ENCODE measurements around the gene SHD.
"Not testable (repeated sequence)": the region's sequence is repeated elsewhere in the genome, so short reads cannot be mapped to it uniquely, and the experiment has no call there.

The SHD gene

DNA sequence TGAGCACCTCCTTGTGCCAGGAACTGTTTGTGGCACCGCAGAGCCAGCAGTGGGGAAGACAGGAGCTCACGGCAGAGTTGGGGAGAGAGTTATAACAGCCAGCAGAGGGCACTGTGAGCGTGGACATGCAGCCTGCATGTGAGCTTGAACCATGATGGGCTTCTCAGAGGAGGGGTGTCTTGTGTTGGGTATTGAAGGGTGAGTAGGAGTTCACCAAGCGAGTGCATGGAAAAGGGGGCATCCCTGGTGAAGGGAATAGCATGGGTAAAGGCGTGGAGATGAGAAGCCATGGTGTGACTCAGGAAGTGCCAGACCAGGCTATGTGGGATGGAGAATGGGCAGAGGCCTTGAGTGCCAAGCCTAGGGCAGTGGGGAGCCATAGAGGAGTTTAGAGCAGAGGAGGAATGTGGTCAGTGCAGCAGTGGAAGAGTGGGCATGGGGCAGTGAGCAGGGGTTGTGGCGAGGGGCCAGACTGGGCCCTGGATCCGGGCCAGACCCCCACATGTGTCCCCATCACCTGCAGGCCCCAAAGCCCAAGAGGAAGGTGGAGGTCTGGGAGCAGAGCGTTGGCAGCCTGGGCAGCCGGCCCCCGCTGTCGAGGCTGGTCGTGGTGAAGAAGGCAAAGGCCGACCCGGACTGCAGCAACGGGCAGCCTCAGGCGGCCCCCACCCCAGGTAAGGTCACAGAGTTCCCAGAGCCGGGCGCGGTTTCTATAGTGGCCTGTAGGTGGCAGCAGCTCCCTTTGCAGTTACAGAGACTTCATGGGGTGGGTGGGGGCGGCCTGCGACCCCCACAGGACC lies 11.8 kb upstream of the SHD start:
- no peak for DNase-seq

GRCh38 chr19:4267901-4268815 lies 10.9 kb upstream of the SHD start:
- DNase-seq: no peak

- no peak for DNase-seq
Observed at GRCh38 chr19:4268816-4269430, 10.1 kb upstream of the SHD start.

- DNase-seq: no peak
Observed at GRCh38 chr19:4272894-4273293, 6.2 kb upstream of the SHD start.

GRCh38 chr19:4274321-4274686 lies 4.8 kb upstream of the SHD start:
- DNase-seq: not testable (repeated sequence)

- no peak for DNase-seq
Observed at GRCh38 chr19:4277191-4277696, 1.8 kb upstream of the SHD start.

GRCh38 chr19:4278010-4278409 lies 1.1 kb upstream of the SHD start:
- peak; percentile 25 for DNase-seq

DNA sequence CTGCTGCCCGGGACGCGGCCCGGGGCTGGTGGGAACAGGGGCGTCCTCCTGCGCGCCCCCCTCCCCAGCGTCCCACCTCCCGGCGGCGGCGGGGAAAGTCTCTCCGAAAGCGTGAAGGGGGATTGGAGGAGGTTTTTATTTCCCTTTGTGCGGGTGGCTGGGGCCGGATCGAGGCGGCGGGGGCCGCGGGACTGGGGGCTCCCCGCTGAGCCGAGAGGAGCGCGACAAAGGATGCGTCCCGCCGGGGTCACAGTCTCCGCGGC lies 132 bp downstream of the SHD start:
- DNase-seq: no peak

GRCh38 chr19:4279530-4280422 lies 710 bp downstream of the SHD start:
- DNase-seq: peak; percentile 60

GRCh38 chr19:4284176-4284958 lies 5.3 kb downstream of the SHD start:
- no peak for DNase-seq

DNA sequence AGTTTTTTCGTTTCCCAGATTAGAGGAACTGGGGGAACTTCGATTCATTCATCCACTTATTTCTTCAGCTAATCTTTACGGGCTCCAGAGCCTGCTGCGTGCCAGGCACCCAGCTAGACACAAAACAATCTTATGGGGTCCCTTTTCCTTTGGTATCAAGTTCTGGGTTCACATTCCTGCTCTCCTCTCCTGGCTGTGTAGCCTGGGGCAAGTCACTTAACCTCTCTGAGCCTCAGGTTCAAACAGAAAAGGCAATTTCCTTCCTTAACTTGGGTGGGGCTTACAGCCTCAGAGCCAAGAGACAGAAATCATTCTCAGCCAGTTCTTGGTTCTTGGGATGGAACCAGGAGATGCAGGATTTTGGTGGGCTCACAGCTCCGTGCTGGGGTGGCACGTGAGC lies 5.9 kb downstream of the SHD start:
- DNase-seq: no peak

- DNase-seq: not testable (repeated sequence)
Observed at GRCh38 chr19:4286141-4286540, 7.1 kb downstream of the SHD start.

DNA sequence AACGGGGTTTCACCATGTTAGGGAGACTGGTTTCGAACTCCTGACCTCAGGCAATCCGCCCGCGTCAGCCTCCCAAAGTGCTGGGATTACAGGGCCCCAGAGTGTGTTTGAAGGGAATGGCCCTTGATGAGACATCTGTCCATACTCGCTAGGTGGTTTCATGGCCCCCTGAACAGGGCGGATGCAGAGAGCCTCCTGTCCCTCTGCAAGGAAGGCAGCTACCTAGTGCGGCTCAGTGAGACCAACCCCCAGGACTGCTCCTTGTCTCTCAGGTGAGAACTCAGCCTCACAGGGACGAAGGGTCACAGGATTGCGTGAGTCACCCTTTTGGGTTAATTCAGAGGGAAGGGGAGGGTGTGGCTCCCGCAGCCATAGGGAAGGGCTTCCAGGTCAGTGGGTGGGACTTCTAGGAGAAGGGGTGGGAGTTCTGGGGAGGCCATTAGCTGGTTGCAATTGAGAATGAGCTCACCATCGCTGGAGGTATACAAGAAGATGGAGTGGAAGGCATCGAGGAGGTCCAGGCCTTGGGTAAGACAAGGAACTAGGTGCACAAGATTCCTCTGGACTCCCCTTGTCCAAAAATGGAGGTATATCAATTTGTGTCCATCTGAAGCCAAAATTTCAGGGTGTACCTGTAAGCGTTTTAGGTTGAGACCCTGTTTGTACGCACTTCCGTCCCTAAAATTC lies 9.2 kb downstream of the SHD start:
- no peak for DNase-seq

DNA sequence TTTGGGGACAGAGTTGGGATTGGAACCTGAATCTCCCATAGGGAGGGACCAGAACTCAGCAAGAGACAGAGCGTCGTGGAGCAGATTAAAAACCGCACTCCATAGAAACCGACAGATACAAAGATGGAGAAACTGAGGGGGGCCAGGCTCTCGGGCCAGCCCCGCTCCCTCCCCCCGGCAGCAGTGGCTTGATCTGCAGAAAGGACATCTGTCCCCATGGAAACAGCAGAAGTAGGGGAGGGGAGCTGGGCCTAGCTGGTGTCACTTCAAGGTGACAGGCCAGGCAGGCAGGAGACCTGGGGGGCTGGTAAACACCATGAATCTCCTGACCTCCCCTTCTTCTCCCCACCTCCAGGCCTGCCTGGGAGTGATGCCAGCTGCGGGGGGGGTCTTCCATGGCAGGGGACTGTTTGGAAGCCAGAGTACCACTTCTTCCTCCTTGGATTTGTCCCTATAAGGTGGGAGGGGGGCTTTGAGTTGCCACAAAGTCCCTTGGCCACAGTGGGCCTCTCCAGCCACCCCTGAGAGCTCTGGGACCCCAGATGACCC lies 12.2 kb downstream of the SHD start:
- no peak for DNase-seq

DNA sequence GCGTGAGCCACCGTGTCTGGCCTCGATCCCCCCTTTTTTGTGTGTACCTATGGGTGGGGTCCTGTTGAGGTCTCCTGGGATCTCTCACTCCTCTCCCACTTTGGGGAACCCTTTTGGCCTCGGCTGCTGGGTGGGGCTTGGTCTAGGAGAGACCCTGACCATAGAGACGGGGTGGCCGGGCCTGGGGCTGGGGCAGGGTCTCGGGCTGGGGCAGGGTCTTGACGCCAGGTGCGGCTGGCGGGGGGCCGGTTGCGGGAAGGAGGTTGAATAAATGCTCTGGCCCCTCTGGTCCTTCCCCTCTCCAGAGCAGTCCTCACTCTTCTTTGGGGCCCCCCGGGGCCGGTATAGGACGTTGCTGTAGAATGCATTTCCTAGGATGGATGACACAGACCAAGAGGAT lies 13.4 kb downstream of the SHD start:
- no peak for DNase-seq

GRCh38 chr19:4294389-4294788 lies 15.3 kb downstream of the SHD start:
- no peak for DNase-seq

DNA sequence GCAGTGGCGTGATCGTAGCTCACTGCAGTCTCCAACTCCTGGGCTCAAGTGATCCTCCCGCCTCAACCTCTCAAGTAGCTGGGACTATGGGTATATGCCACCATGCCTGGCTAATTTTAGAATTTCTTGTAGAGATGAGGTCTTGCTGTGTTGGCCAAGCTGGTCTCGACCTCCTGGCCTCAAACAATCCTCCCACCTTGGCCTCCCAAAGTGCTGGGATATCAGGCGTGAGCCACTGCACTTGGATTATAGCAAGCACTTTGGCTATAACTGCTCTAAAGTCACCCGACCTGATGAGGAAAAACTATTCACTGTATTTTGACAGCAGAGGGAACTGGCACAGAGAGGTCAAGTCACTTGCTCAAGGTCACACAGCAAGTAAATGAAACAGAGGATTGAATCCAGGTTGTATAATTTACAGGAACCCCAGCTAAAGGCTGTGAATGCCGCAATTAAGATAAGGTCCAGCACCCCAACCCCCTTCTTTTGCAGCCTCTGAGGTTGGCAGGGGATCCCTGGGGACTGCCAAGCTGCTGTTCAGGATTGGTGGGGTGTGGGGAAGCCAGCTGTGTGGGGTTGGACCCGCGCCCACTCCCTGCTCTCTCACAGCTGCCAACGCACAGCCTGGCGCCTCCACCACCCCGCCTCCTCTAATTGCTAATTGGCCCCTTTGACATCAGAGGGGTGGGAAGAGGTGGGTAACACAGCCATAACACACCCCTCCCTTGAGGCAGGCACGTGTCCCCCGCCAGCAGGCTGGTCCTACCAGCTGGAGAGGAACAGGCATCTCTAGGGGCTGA lies 17.1 kb downstream of the SHD start:
- DNase-seq: no peak

DNA sequence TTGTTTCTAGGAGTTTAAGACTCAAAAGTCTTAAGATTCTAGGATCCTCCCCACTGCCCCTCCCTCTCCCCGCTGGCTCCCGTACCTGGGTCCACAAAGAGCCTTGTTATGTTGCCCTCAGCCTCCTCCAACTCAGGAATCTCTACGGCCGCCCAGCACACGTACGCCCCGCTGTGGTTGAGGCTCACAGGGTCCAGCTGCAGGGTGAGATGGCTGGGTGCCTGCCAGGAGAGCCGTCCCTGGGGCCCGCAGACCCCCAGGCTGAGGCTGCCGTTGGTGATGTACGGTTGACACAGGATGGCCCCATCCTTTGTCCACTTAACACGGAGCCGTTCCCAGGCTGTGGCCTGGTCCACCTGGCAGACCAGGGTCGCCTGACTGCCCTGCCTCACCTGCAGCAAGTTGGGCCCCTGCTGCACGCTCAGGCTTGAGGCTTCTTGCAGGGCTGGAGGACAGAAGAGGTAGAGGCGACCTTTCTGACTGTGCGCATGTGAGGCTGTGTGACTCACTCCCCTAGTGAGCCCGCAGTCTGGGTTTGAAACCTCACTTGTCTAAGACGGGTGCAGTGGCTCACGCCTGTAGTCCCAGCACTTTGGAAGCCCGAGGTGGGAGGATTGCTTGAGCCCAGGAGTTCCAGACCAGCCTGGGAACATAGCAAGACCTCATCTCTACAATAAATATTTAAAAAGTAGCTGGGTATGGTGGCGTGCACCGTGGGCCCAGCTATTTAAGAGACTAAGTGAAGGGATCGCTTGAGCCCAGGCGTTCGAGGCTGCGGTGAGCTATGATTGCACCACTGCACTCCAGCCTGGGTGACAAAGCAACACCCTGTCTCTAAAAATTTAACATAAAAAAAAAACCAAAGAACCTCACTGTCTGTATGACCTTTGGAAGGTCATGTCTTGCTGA lies 19.1 kb downstream of the SHD start:
- DNase-seq: no peak
